ENCODE measurements around the gene HAUS2. TPM values are rescaled to one million over a fixed set of nuclear protein-coding genes. Genes with fewer than 3 reads are reported as not detected.
"Not testable (repeated sequence)": the region's sequence is repeated elsewhere in the genome, so short reads cannot be mapped to it uniquely, and the experiment has no call there.

Gene HAUS2
- total and polyA plus RNA-seq, 4 donors = 30.2 to 46.5 (median 32.7) TPM

- DNase-seq (ENCODE audit: low read depth in 4 of 6, low spot score in 6 of 6) = peak in 1 of 6 donors; percentile 19
- Histone ChIP-seq H3K4me3 (ENCODE audit: low read depth, low read length) (no peak overlapping the region), H3K27me3 (ENCODE audit: control insufficient read depth, insufficient read depth, low read length) (no peaks in the 10 kb centered on the region), H3K27ac (ENCODE audit: low read depth, low read length) (peak overlapping the region; percentile 73), H3K4me1 (ENCODE audit: control insufficient read depth, insufficient read depth, low read length) (peaks cover 21% of the 10 kb centered on the region), H3K9me3 (ENCODE audit: control insufficient read depth, insufficient read depth, low read length) (no peaks in the 10 kb centered on the region), H3K36me3 (ENCODE audit: control insufficient read depth, insufficient read depth, low read length) (no peaks in the 10 kb centered on the region)
- 40% methylated on average over 1 of the region's 4 CpGs for WGBS (ENCODE audit: insufficient coverage)
These were observed 35.6 kb downstream of the HAUS2 start for GRCh38 chr15:42584031-42584765.

DNA sequence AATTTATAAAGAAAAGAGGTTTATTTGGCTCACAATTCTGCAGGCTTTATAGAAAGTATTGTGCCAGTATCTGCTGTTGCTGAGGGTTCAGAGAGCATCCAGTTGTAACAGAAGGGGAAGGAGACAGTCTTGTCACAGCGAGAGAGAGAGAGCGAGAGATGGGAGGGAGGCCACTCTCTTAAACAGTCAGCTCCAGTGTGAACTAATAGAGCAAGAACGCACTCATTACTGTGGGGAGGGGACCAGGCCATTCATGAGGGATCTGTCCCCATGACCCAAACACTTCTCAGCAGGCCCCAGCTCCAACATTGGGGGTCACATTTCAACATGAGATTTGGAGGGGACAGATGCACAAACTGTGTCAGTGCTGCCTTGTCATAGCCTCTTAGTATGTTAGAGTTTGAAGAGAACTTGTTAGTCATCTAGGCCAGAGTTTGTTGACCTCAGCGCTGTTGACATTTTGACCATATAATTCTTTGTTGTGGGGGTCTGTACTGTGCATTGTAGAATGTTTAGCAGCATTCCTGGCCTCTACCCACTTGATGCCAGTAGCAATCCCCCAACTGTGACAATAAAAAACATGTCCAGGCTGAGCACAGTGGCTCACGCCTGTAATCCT is 42.1 kb downstream of the HAUS2 start:
- no peaks in the 10 kb centered on the region for H3K27me3 ChIP-seq (ENCODE audit: control insufficient read depth, insufficient read depth, low read length)
- WGBS (ENCODE audit: insufficient coverage) = 58% methylated on average over 3 of the region's 5 CpGs
- no peak overlapping the region for H3K4me3 ChIP-seq (ENCODE audit: low read depth, low read length)
- H3K9me3 ChIP-seq (ENCODE audit: control insufficient read depth, insufficient read depth, low read length) = no peaks in the 10 kb centered on the region
- H3K36me3 ChIP-seq (ENCODE audit: control insufficient read depth, insufficient read depth, low read length) = no peaks in the 10 kb centered on the region
- no peak for DNase-seq (ENCODE audit: low read depth in 4 of 6, low spot score in 6 of 6)
- peak overlapping the region; percentile 80 for H3K27ac ChIP-seq (ENCODE audit: low read depth, low read length)
- peaks cover 4% of the 10 kb centered on the region for H3K4me1 ChIP-seq (ENCODE audit: control insufficient read depth, insufficient read depth, low read length)

DNA sequence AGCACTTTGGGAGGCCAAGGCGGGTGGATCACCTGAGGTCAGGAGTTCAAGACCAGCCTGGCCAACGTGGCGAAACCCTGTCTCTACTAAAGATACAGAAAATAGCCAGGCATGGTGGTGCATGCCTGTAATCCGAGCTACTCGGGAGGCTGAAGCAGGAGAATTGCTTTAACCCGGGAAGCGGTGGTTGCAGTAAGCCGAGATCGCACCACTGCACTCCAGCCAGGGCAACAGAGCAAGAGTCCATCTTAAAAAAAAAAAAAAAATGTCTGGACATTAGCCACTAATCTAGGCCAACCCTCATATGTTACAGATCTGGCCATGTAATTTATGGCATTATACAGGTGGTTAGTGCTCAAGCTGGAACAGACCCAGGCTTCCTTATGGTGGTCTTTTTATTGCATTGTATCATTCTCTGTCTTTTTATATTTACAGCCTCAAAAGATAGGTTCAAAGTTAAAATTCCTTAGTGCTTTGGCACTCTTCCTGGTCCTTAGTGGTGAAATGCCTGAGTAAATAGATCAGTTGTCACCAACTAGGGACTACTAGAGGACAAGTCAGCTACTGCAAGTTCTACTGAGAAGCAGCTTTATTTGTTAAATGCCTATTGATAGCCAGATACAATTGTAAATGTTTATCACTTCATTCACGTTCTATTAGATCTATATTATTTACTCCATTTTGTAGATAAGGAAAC is 42.7 kb downstream of the HAUS2 start:
- 62% methylated on average over 3 of the region's 10 CpGs for WGBS (ENCODE audit: insufficient coverage)
- Histone ChIP-seq H3K27me3 (ENCODE audit: control insufficient read depth, insufficient read depth, low read length) (no peaks in the 10 kb centered on the region), H3K9me3 (ENCODE audit: control insufficient read depth, insufficient read depth, low read length) (no peaks in the 10 kb centered on the region), H3K36me3 (ENCODE audit: control insufficient read depth, insufficient read depth, low read length) (no peaks in the 10 kb centered on the region), H3K4me3 (ENCODE audit: low read depth, low read length) (no peak overlapping the region), H3K27ac (ENCODE audit: low read depth, low read length) (peak overlapping the region; percentile 80), H3K4me1 (ENCODE audit: control insufficient read depth, insufficient read depth, low read length) (peaks cover 4% of the 10 kb centered on the region)
- peak in 1 of 6 donors; percentile 24 for DNase-seq (ENCODE audit: low read depth in 4 of 6, low spot score in 6 of 6)

GRCh38 chr15:42592716-42593115 is 44.1 kb downstream of the HAUS2 start:
- Histone ChIP-seq H3K4me1 (ENCODE audit: control insufficient read depth, insufficient read depth, low read length) (peaks cover 9% of the 10 kb centered on the region), H3K4me3 (ENCODE audit: low read depth, low read length) (no peak overlapping the region), H3K27me3 (ENCODE audit: control insufficient read depth, insufficient read depth, low read length) (no peaks in the 10 kb centered on the region), H3K27ac (ENCODE audit: low read depth, low read length) (peak overlapping the region; percentile 90), H3K9me3 (ENCODE audit: control insufficient read depth, insufficient read depth, low read length) (no peaks in the 10 kb centered on the region), H3K36me3 (ENCODE audit: control insufficient read depth, insufficient read depth, low read length) (no peaks in the 10 kb centered on the region)
- WGBS (ENCODE audit: insufficient coverage) = 79% methylated on average over 2 of the region's 3 CpGs
- no peak for DNase-seq (ENCODE audit: low read depth in 4 of 6, low spot score in 6 of 6)

DNA sequence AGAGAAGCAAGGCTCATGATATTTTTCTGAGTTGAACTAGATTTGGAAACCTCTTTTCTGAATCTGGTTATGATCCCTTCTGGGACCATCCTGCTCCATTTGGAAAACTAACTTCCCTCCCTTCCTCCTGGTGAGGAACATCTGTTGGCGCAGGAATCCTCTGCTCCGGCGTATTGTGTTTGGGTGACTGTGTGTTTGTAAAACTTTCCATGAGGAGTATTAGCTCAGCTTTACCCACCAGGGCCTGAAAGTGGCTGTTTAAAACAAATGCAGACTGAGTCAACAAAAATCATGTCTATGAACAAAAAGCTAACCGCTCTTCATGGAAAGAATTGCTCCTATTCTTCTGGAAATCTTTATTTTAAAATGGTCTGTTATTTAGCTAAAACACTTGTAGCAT is 44.5 kb downstream of the HAUS2 start:
- peaks cover 9% of the 10 kb centered on the region for H3K4me1 ChIP-seq (ENCODE audit: control insufficient read depth, insufficient read depth, low read length)
- no peaks in the 10 kb centered on the region for H3K9me3 ChIP-seq (ENCODE audit: control insufficient read depth, insufficient read depth, low read length)
- H3K27ac ChIP-seq (ENCODE audit: low read depth, low read length) = peak overlapping the region; percentile 90
- peak in 1 of 6 donors; percentile 59 for DNase-seq (ENCODE audit: low read depth in 4 of 6, low spot score in 6 of 6)
- no peak overlapping the region for H3K4me3 ChIP-seq (ENCODE audit: low read depth, low read length)
- no peaks in the 10 kb centered on the region for H3K27me3 ChIP-seq (ENCODE audit: control insufficient read depth, insufficient read depth, low read length)
- H3K36me3 ChIP-seq (ENCODE audit: control insufficient read depth, insufficient read depth, low read length) = no peaks in the 10 kb centered on the region
- no CpG with 5 or more reads among the region's 4 CpGs for WGBS (ENCODE audit: insufficient coverage)

GRCh38 chr15:42594095-42594494 is 45.5 kb downstream of the HAUS2 start:
- no peak for DNase-seq (ENCODE audit: low read depth in 4 of 6, low spot score in 6 of 6)
- Histone ChIP-seq H3K9me3 (ENCODE audit: control insufficient read depth, insufficient read depth, low read length) (no peaks in the 10 kb centered on the region), H3K4me3 (ENCODE audit: low read depth, low read length) (no peak overlapping the region), H3K4me1 (ENCODE audit: control insufficient read depth, insufficient read depth, low read length) (peaks cover 9% of the 10 kb centered on the region), H3K27ac (ENCODE audit: low read depth, low read length) (peak overlapping the region; percentile 82), H3K27me3 (ENCODE audit: control insufficient read depth, insufficient read depth, low read length) (no peaks in the 10 kb centered on the region), H3K36me3 (ENCODE audit: control insufficient read depth, insufficient read depth, low read length) (no peaks in the 10 kb centered on the region)
- WGBS (ENCODE audit: insufficient coverage) = 66% methylated on average over 2 of the region's 5 CpGs

GRCh38 chr15:42595626-42596240 is 47.1 kb downstream of the HAUS2 start:
- peak overlapping the region; percentile 82 for H3K27ac ChIP-seq (ENCODE audit: low read depth, low read length)

GRCh38 chr15:42601316-42601715 is 52.7 kb downstream of the HAUS2 start:
- DNase-seq (ENCODE audit: low read depth in 4 of 6, low spot score in 6 of 6); H3K27me3 ChIP-seq (ENCODE audit: control insufficient read depth, insufficient read depth, low read length); H3K4me1 ChIP-seq (ENCODE audit: control insufficient read depth, insufficient read depth, low read length); H3K36me3 ChIP-seq (ENCODE audit: control insufficient read depth, insufficient read depth, low read length); H3K27ac ChIP-seq (ENCODE audit: low read depth, low read length); H3K9me3 ChIP-seq (ENCODE audit: control insufficient read depth, insufficient read depth, low read length); H3K4me3 ChIP-seq (ENCODE audit: low read depth, low read length): not testable (repeated sequence)
- 95% methylated on average over 6 of the region's 30 CpGs for WGBS (ENCODE audit: insufficient coverage)

More at GRCh38 chr15:42595626-42596240, 47.1 kb downstream of the HAUS2 start:
- no peaks in the 10 kb centered on the region for H3K36me3 ChIP-seq (ENCODE audit: control insufficient read depth, insufficient read depth, low read length)
- H3K4me1 ChIP-seq (ENCODE audit: control insufficient read depth, insufficient read depth, low read length) = peaks cover 9% of the 10 kb centered on the region
- no peaks in the 10 kb centered on the region for H3K9me3 ChIP-seq (ENCODE audit: control insufficient read depth, insufficient read depth, low read length)
- H3K4me3 ChIP-seq (ENCODE audit: low read depth, low read length) = no peak overlapping the region
- WGBS (ENCODE audit: insufficient coverage) = 79% methylated on average over 4 of the region's 4 CpGs
- H3K27me3 ChIP-seq (ENCODE audit: control insufficient read depth, insufficient read depth, low read length) = no peaks in the 10 kb centered on the region
- DNase-seq (ENCODE audit: low read depth in 4 of 6, low spot score in 6 of 6) = peak in 2 of 6 donors; percentile 35 to 66

DNA sequence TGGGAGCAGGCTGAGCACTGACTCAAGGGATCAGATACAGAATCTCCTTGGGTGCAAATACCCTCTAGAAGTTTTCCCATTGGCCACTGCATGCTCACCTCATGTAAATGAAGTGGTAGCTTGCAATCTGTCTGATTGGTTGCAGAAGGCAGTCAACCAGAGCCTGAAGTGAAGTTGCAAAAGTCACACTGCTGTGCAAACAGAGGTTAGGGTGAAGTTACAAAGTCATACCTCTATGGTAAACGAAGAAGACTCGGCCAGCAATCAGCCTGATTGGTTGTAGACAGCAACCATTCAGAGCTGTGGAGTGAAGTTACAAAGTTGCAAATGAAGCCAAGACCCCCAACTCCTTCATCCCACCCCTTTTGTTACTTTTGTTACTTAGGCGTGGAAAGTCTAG is 53.9 kb downstream of the HAUS2 start:
- DNase-seq (ENCODE audit: low read depth in 4 of 6, low spot score in 6 of 6) = no peak
- H3K9me3 ChIP-seq (ENCODE audit: control insufficient read depth, insufficient read depth, low read length) = no peaks in the 10 kb centered on the region
- no peak overlapping the region for H3K27ac ChIP-seq (ENCODE audit: low read depth, low read length)
- H3K36me3 ChIP-seq (ENCODE audit: control insufficient read depth, insufficient read depth, low read length) = no peaks in the 10 kb centered on the region
- H3K4me3 ChIP-seq (ENCODE audit: low read depth, low read length) = no peak overlapping the region
- no peaks in the 10 kb centered on the region for H3K27me3 ChIP-seq (ENCODE audit: control insufficient read depth, insufficient read depth, low read length)
- WGBS (ENCODE audit: insufficient coverage) = 80% methylated on average over 2 of the region's 3 CpGs
- H3K4me1 ChIP-seq (ENCODE audit: control insufficient read depth, insufficient read depth, low read length) = peaks cover 2% of the 10 kb centered on the region
